Small intestine (tissue), 7 donors: ENCODE measurements around the gene NKIRAS1. TPM values are rescaled to one million over a fixed set of nuclear protein-coding genes. Genes with fewer than 3 reads are reported as not detected.
"Not testable (repeated sequence)": the region's sequence is repeated elsewhere in the genome, so short reads cannot be mapped to it uniquely, and the experiment has no call there.

ENCODE experiments used
- DNase-seq, 2 donors: peaks; one replicate each; pipeline versions ENCODE4 v3.0.0 to v3.0.0-alpha.2; 2013
- FAIRE-seq: peaks from 2 replicates; lab custom pipeline; 2012; peaks lifted over from hg19 to GRCh38; lab: Jason Lieb, UNC
- H3K27ac ChIP-seq, 3 donors: one replicate each; pipeline ENCODE4 v1.5.1; 2013; ENCODE audit warnings: low read length in 2 of 3, mild to moderate bottlenecking in 2 of 3, control low read depth in 1 of 3, inconsistent platforms in 1 of 3, low read depth in 1 of 3, moderate library complexity in 1 of 3
- H3K27me3 ChIP-seq, 3 donors: one replicate each; pipeline ENCODE4 v1.6.1; 2013; ENCODE audit warnings: low read length in 3 of 3, inconsistent platforms in 1 of 3; ENCODE audit not compliant: control insufficient read depth in 3 of 3, insufficient read depth in 3 of 3
- H3K36me3 ChIP-seq, 3 donors: one replicate each; pipeline ENCODE4 v1.6.1; 2013; ENCODE audit warnings: low read length in 3 of 3, inconsistent platforms in 1 of 3, low read depth in 1 of 3, mild to moderate bottlenecking in 1 of 3, moderate library complexity in 1 of 3; ENCODE audit not compliant: control insufficient read depth in 3 of 3, insufficient read depth in 2 of 3
- H3K4me1 ChIP-seq, 3 donors: one replicate each; pipeline ENCODE4 v1.6.1; 2013; ENCODE audit warnings: low read length in 2 of 3, inconsistent platforms in 1 of 3, low read depth in 1 of 3, mild to moderate bottlenecking in 1 of 3, moderate library complexity in 1 of 3; ENCODE audit not compliant: control insufficient read depth in 3 of 3, insufficient read depth in 2 of 3
- H3K4me3 ChIP-seq, 3 donors: one replicate each; pipeline ENCODE4 v1.5.1; 2013; ENCODE audit warnings: low read length in 3 of 3, control low read depth in 1 of 3, inconsistent platforms in 1 of 3, low read depth in 1 of 3, mild to moderate bottlenecking in 1 of 3, moderate library complexity in 1 of 3
- H3K9me3 ChIP-seq, 2 donors: one replicate each; pipeline ENCODE4 v1.6.1; 2013; ENCODE audit warnings: low read depth in 1 of 2, low read length in 1 of 2; ENCODE audit not compliant: control insufficient read depth in 2 of 2, insufficient read depth in 1 of 2
- WGBS, 3 donors: extraction: QIAGEN DNeasy Blood & Tissue Kit; methylation state at CpG; one replicate each; pipeline ENCODE4 v1.1.7; 2013; 5-methylcytosine and 5-hydroxymethylcytosine counted together
- polyA plus RNA-seq, 4 donors: library from polyadenylated mRNA; stranded (reverse) in 3 of 4; unstranded in 1 of 4; fragments of 200-250 nt in 3 of 4; fragments of 120-200 nt in 1 of 4; gene quantifications; one replicate each; pipeline versions ENCODE4 v1.2.1 to v1.2.3, GENCODE V29; 2013
- donor health status: healthy with polysubstance abuse.
- donor health status: control.
- donor health status: control.
- donor health status: Bipolar disorder and iron deficiency.
- donor health status: healthy.

Gene NKIRAS1
- polyA plus RNA-seq, 4 donors = 4.0 to 6.6 (median 4.6) TPM

GRCh38 chr3:23861689-23862088 is 55.1 kb downstream of the NKIRAS1 start:
- Histone ChIP-seq H3K4me1 (peaks cover 0 to 24% (median 16%) of the 10 kb centered on the region in 3 donors), H3K27me3 (no peaks in the 10 kb centered on the region), H3K27ac (no peak overlapping the region), H3K36me3 (peaks cover 0 to 20% (median 0%) of the 10 kb centered on the region in 3 donors), H3K9me3 (no peaks in the 10 kb centered on the region), H3K4me3 (no peak overlapping the region)
- WGBS, 3 donors = 95 to 97% (median 95%) methylated on average over 9 of the region's 9 CpGs
- DNase-seq (no peak), FAIRE-seq (no peak)

- peaks cover 0 to 12% (median 0%) of the 10 kb centered on the region in 3 donors for H3K36me3 ChIP-seq
- no peak overlapping the region for H3K27ac ChIP-seq
- no peaks in the 10 kb centered on the region for H3K27me3 ChIP-seq
- peaks cover 0 to 12% (median 2%) of the 10 kb centered on the region in 3 donors for H3K4me1 ChIP-seq
- no peaks in the 10 kb centered on the region for H3K9me3 ChIP-seq
- 87 to 91% (median 90%) methylated on average over 7 of the region's 7 CpGs for WGBS, 3 donors
- FAIRE-seq (no peak), DNase-seq (no peak)
- H3K4me3 ChIP-seq = no peak overlapping the region
Observed at GRCh38 chr3:23859839-23860382, 56.9 kb downstream of the NKIRAS1 start.

DNA sequence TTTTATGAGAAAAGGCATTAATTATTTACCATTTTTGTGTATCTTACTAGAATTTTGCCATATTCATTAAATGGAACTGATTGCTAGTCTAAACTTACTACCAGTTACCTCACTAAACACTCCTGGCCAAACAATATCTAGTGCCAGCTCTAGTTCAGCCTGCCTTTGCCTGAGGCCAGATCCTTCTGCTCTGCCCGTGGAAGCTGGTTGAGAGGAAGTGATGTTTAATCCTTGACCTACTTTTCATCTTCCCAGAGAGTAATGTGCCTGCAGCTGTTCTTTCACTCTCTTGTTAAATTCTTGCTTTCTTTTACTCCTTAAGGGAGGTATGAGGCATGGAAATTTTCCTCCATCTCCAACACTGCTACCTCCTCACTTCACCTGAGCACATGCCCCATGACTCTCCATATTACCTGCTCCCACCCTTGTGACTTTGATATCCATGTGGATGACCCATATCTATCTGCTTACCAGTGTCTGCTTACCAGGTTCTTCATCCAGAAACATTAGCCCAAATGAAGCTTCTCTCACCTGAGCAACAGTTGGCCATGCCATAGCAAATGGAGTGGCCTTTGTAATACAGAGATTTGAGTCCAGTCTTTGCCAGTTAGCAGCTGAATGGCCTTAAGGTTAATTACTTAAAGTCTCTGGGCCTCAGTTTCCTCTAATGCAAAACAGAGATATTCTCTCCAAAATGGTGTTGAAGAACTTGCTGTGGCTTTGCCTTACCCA is 57.6 kb downstream of the NKIRAS1 start:
- Histone ChIP-seq H3K27me3 (no peaks in the 10 kb centered on the region), H3K9me3 (no peaks in the 10 kb centered on the region), H3K36me3 (peaks cover 0 to 8% (median 0%) of the 10 kb centered on the region in 3 donors), H3K4me3 (no peak overlapping the region), H3K4me1 (peaks cover 0 to 12% (median 0%) of the 10 kb centered on the region in 3 donors), H3K27ac (no peak overlapping the region)
- 9 to 15% (median 10%) methylated on average over 1 of the region's 1 CpG for WGBS, 3 donors
- FAIRE-seq = no peak
- DNase-seq = no peak

DNA sequence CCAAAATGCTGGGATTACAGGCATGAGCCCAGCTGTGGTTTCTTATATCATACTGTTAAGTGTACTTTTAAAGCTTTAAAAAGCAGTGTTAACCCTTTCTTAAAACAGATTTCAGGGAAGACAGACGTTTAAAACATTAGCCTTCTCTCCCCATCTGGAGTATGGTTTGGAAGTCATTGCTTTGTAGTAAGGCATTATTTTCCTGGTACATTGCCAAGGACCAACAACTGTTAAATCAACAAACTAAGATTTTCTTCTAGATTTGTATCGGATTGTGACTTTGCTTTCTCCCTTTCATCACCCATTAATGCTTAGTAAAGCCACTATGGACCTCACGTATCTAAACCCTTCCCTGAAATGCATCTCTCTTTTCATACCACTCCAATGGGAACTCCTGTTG is 60.5 kb downstream of the NKIRAS1 start:
- no peaks in the 10 kb centered on the region for H3K27me3 ChIP-seq
- peaks cover 0 to 11% (median 0%) of the 10 kb centered on the region in 3 donors for H3K36me3 ChIP-seq
- peaks cover 0 to 12% (median 0%) of the 10 kb centered on the region in 3 donors for H3K4me1 ChIP-seq
- H3K27ac ChIP-seq = no peak overlapping the region
- FAIRE-seq (no peak), DNase-seq (no peak)
- no peak overlapping the region for H3K4me3 ChIP-seq
- peaks cover 0 to 3% of the 10 kb centered on the region in 2 donors for H3K9me3 ChIP-seq
- 54 to 68% (median 62%) methylated on average over 3 of the region's 3 CpGs for WGBS, 3 donors

DNA sequence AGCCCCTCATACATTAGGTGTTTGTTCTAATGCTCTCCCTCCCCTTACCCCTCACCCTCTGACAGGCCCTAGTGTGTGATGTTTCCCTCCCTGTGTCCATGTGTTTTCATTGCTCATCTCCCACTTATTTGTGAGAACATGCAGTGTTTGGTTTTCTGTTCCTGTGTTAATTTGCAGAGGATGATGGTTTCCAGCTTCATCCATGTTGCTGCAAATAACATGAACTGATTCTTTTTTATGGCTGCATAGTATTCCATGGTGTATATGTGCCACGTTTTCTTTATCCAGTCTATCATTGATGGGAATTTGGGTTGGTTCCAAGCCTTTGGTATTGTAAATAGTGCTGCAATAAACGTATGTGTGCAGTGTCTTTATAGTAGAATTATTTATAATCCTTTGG is 67.3 kb downstream of the NKIRAS1 start:
- not testable (repeated sequence) for H3K4me1 ChIP-seq, H3K27me3 ChIP-seq, DNase-seq, FAIRE-seq, H3K27ac ChIP-seq, H3K9me3 ChIP-seq, H3K4me3 ChIP-seq
- peaks cover 0 to 15% (median 0%) of the 10 kb centered on the region in 3 donors for H3K36me3 ChIP-seq
- WGBS, 3 donors = 48 to 66% (median 66%) methylated on average over 2 of the region's 2 CpGs

DNA sequence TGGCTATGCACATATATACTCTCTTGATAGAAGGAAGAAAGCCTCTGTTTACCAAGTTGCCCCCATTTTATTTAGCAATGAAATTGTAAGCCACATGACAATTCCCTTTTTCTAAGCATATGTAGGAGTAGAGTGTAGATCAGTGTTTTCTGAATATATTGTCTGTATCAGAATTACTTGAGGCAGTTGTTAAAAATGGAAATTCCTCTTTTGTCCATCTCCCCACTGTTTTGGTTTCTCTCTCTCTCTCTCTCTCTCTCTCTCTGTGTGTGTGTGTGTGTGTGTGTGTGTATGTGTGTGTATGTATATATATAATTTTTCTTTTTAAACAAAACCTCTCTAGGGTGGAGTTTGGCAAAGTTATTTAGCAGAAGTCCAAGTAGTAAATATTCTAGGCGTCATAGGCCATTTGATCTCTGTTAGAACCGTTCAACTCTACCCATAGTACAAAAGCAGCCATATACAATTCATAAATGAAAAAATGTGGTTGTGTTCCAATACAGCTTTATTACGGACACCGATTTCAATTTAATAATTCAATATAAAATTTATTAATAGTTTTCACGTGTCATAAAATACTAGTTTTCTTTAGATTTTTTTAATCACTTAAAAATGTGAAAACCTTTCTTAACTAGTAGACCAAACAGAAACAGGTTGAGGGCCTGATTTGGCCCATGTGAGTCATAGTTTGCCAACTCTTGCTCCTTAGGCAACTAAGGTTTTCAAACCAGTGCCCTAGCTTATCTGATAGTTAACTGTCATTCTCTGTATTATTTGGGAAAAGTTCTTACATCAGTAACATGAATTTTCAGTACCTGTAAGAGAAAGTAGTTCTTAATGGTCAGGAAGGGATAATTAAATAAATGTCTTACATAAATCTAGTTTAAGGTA is 71.2 kb downstream of the NKIRAS1 start:
- H3K4me3 ChIP-seq = no peak overlapping the region
- no peak overlapping the region for H3K27ac ChIP-seq
- no peaks in the 10 kb centered on the region for H3K27me3 ChIP-seq
- H3K4me1 ChIP-seq = peaks cover 0 to under 1% (median 0%) of the 10 kb centered on the region in 3 donors
- H3K36me3 ChIP-seq = peaks cover 0 to 4% (median 0%) of the 10 kb centered on the region in 3 donors
- 86 to 97% (median 93%) methylated on average over 5 of the region's 5 CpGs for WGBS, 3 donors
- no peak for DNase-seq
- no peak for FAIRE-seq
- no peaks in the 10 kb centered on the region for H3K9me3 ChIP-seq

DNA sequence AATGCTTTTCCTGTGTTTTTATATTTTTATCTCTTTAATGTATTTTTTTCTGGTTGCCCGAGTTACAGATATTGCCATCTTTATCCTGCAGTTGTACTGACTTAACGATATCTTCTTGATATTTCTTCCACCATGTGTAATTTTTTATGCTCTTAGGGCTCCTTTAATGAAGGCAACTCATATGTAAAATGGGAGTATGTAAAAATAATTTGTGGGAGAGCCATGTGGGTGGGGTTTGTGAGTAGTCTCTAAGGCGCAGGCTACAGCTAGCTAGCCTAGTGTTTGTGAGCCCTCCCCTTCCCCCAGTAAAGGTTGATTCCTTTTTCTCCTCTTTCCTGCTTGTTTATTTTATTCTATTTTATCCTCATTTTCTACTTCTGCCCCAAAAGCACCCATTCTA is 72.9 kb downstream of the NKIRAS1 start:
- Histone ChIP-seq H3K9me3 (no peaks in the 10 kb centered on the region), H3K4me1 (peaks cover 0 to 2% (median 0%) of the 10 kb centered on the region in 3 donors), H3K27me3 (no peaks in the 10 kb centered on the region), H3K4me3 (no peak overlapping the region), H3K27ac (no peak overlapping the region), H3K36me3 (peaks cover 0 to 2% (median 0%) of the 10 kb centered on the region in 3 donors)
- no peak for DNase-seq
- 96 to 98% (median 97%) methylated on average over 3 of the region's 3 CpGs for WGBS, 3 donors
- FAIRE-seq = no peak
